ENCODE measurements around the gene OGFRL1. TPM values are rescaled to one million over a fixed set of nuclear protein-coding genes. Genes with fewer than 3 reads are reported as not detected.

Gene OGFRL1
- total and polyA plus RNA-seq, 7 donors, result 2.0 to 7.7 (median 5.8) TPM

DNA sequence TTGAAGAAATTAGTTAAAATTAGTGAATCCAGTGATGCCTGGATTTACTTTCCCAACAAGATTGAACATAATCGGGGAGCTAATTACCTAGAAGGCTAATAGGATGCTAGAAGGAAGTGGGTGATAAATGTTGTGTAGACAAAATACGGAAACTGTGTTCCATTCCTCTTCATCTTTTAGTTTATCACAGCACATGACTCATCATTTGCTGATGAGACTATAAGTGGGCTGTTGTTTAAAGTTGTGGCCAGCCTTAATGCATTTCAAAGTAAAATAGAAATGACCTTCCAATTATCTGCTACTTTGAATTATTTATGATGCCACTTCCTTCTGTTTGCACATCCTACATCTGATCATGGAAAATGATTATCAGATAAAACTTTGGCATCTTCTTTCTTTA is 43.4 kb downstream of the OGFRL1 start:
- 93 to 95% (median 94%) methylated on average over 2 of the region's 2 CpGs for WGBS, 3 donors

DNA sequence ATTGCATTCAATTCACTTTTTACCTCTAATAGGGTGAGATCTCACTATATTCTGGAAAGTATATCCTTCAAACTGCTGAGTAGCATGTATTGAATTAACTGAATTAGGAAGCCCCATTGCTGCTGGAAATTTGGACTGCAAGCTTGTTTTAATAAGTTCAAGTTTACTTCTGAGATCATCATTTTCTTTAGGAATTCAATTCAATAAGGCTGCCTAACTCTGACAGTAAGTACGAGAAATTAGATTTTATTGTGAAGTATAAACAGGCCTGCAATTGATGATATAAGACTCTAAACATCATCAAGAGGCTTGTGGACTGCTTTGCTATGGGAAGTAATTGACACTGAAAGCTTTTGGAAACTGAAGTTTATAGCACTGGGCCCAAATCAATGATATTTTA is 44.4 kb downstream of the OGFRL1 start:
- ATAC-seq, result no peak
- H3K4me1 ChIP-seq, result no peaks in the 10 kb centered on the region
- DNase-seq, result no peak
- no peaks in the 10 kb centered on the region for H3K36me3 ChIP-seq (ENCODE audit: insufficient read depth in 1 of 2, low read depth in 1 of 2)
- H3K27me3 ChIP-seq (ENCODE audit: insufficient read depth in 3 of 3, low read length in 2 of 3), result no peaks in the 10 kb centered on the region
- TF ChIP-seq, protein P1, sequence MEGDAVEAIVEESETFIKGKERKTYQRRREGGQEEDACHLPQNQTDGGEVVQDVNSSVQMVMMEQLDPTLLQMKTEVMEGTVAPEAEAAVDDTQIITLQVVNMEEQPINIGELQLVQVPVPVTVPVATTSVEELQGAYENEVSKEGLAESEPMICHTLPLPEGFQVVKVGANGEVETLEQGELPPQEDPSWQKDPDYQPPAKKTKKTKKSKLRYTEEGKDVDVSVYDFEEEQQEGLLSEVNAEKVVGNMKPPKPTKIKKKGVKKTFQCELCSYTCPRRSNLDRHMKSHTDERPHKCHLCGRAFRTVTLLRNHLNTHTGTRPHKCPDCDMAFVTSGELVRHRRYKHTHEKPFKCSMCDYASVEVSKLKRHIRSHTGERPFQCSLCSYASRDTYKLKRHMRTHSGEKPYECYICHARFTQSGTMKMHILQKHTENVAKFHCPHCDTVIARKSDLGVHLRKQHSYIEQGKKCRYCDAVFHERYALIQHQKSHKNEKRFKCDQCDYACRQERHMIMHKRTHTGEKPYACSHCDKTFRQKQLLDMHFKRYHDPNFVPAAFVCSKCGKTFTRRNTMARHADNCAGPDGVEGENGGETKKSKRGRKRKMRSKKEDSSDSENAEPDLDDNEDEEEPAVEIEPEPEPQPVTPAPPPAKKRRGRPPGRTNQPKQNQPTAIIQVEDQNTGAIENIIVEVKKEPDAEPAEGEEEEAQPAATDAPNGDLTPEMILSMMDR (IDR thresholded peaks at IDR 0.05), result no peak
- intact Hi-C loops (cut with DNase I), result no loop called here
- 93 to 98% (median 97%) methylated on average over 1 of the region's 1 CpG for WGBS, 3 donors
- no peak overlapping the region for H3K4me3 ChIP-seq
- H3K27ac ChIP-seq, result no peak overlapping the region
- no peaks in the 10 kb centered on the region for H3K9me3 ChIP-seq

More for the DNA sequence above, 43.4 kb downstream of the OGFRL1 start:
- H3K36me3 ChIP-seq (ENCODE audit: insufficient read depth in 1 of 2, low read depth in 1 of 2), result no peaks in the 10 kb centered on the region
- no peaks in the 10 kb centered on the region for H3K27me3 ChIP-seq (ENCODE audit: insufficient read depth in 3 of 3, low read length in 2 of 3)
- H3K4me3 ChIP-seq, result no peak overlapping the region
- ATAC-seq (no peak), DNase-seq (no peak)
- intact Hi-C loops (cut with DNase I), result no loop called here
- no peak overlapping the region for H3K27ac ChIP-seq
- no peaks in the 10 kb centered on the region for H3K9me3 ChIP-seq
- TF ChIP-seq, protein P1 (IDR thresholded peaks at IDR 0.05), result no peak
- H3K4me1 ChIP-seq, result peaks cover 6% of the 10 kb centered on the region

DNA sequence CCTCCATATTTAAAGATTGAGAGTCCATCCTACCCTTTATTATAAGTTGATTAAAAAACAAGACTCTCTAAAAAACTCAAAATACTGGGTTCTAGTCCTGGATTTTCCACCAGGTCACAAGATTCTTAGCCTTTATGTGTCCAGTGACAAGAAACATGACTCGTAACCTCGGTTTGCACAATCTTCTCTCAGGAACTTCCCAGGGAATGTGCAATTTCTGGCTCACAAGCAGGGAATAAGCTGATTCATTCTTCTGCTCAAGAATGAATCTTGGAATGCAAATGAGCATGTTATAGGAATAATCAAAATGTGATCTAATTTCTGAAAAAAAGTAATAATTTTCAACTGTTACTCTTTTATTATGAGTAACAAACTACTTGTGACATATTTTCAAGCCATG is 45.1 kb downstream of the OGFRL1 start:
- DNase-seq, result no peak

DNA sequence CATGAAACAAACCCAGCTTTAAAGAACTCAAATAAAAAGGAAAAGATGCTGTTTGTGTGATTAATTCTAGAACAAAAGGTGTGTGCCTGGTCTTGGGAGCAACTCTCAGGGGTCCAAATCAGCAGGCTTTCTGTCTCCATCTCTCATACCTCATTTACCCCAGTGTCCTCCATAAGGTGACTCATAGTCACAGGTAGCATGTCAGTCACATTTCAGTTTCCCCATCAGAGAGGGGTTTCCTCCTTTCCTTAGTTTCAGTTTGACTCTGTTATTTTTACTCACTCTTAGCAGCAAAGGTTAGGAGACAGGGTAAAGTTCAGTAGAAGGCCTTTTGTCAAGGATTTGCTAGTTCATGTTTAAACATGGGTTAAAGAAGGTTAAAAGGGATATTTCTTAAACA is 46.2 kb downstream of the OGFRL1 start:
- H3K4me3 ChIP-seq, result no peak overlapping the region
- H3K4me1 ChIP-seq, result no peaks in the 10 kb centered on the region
- H3K27me3 ChIP-seq (ENCODE audit: insufficient read depth in 3 of 3, low read length in 2 of 3), result no peaks in the 10 kb centered on the region
- H3K27ac ChIP-seq, result no peak overlapping the region
- no peaks in the 10 kb centered on the region for H3K36me3 ChIP-seq (ENCODE audit: insufficient read depth in 1 of 2, low read depth in 1 of 2)
- DNase-seq (no peak), ATAC-seq (no peak)
- H3K9me3 ChIP-seq, result no peaks in the 10 kb centered on the region
- intact Hi-C loops (cut with DNase I), result no loop called here
- TF ChIP-seq, protein P1 (IDR thresholded peaks at IDR 0.05), result no peak

More for the DNA sequence above, 45.1 kb downstream of the OGFRL1 start:
- intact Hi-C loops (cut with DNase I), result no loop called here
- WGBS, 3 donors, result 59 to 80% (median 76%) methylated on average over 2 of the region's 2 CpGs
- Histone ChIP-seq H3K4me1 (no peaks in the 10 kb centered on the region), H3K27ac (no peak overlapping the region), H3K9me3 (no peaks in the 10 kb centered on the region), H3K27me3 (ENCODE audit: insufficient read depth in 3 of 3, low read length in 2 of 3) (no peaks in the 10 kb centered on the region), H3K4me3 (no peak overlapping the region), H3K36me3 (ENCODE audit: insufficient read depth in 1 of 2, low read depth in 1 of 2) (no peaks in the 10 kb centered on the region)
- TF ChIP-seq, protein P1 (IDR thresholded peaks at IDR 0.05), result no peak
- peak in 2 of 4 donors; percentile 42 to 52 for ATAC-seq

DNA sequence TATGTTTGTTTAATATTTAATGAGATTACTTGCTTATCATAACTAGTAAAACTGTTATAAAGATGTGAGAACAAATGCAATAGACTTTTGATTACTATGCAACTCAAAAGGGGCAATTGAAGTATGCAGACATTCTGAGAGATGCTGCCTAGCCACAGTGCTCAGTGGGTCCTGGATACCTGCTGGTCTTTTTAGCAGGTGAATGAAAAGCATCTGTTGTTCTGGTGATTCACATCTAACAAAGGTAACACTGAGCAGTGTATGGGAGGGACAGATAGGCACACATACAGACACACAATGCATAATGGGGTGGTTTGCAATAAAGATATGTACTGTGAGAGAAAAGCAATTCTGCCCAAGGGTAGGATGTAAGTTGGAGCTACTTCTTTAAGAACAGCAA is 46.9 kb downstream of the OGFRL1 start:
- ATAC-seq, result no peak
- no peaks in the 10 kb centered on the region for H3K9me3 ChIP-seq
- TF ChIP-seq, protein P1 (IDR thresholded peaks at IDR 0.05), result no peak
- no peaks in the 10 kb centered on the region for H3K36me3 ChIP-seq (ENCODE audit: insufficient read depth in 1 of 2, low read depth in 1 of 2)
- H3K27me3 ChIP-seq (ENCODE audit: insufficient read depth in 3 of 3, low read length in 2 of 3), result no peaks in the 10 kb centered on the region
- intact Hi-C loops (cut with DNase I), result no loop called here
- no peak for DNase-seq
- H3K4me3 ChIP-seq, result no peak overlapping the region
- H3K4me1 ChIP-seq, result no peaks in the 10 kb centered on the region
- no peak overlapping the region for H3K27ac ChIP-seq

Data from psoas muscle (tissue), 8 donors.